ENCODE results near the gene RAB3GAP1. TPM values are rescaled to one million over a fixed set of nuclear protein-coding genes. Genes with fewer than 3 reads are reported as not detected.

RAB3GAP1 gene
- total RNA-seq, 1 experiment from 2014 or later, result 32.0 TPM

GRCh38 chr2:135063210-135063609, 11.1 kb downstream of the RAB3GAP1 start:
- H3K79me2 ChIP-seq (ENCODE audit: insufficient read depth, low read length), result peaks cover 4% of the 10 kb centered on the region; the same call in 1 of the 2 replicates
- no peak overlapping the region for H3K27ac ChIP-seq (ENCODE audit: insufficient read length, low read depth, low read length)
- no peak overlapping the region for H2AK5ac ChIP-seq (ENCODE audit: insufficient read length, low read length)
- no peaks in the 10 kb centered on the region for H3K9me3 ChIP-seq (ENCODE audit: control insufficient read depth, low read depth, low read length)
- no peak overlapping the region for H3K18ac ChIP-seq (ENCODE audit: insufficient read length, low read depth, low read length)
- no peak for DNase-seq
- no peak overlapping the region for H4K91ac ChIP-seq (ENCODE audit: insufficient read length, low read depth, low read length)
- H3K27ac Mint-ChIP-seq, result peak overlapping the region in 1 of 3 experiments; percentile 18; a peak in 1 of 7 replicates
- no peaks in the 10 kb centered on the region for H3K27me3 Mint-ChIP-seq (ENCODE audit: low read depth)
- H3K23ac ChIP-seq (ENCODE audit: insufficient read length, low read depth, low read length), result no peak overlapping the region
- H3K9ac ChIP-seq (ENCODE audit: extremely low read depth, insufficient read length, low read length), result no peak overlapping the region
- no peak overlapping the region for H3K4me2 ChIP-seq (ENCODE audit: insufficient read depth, insufficient read length, low read length)
- H2BK15ac ChIP-seq (ENCODE audit: low read depth, low read length), result no peak overlapping the region
- H4K5ac ChIP-seq (ENCODE audit: insufficient read length, low read depth, low read length), result no peak overlapping the region
- H3K4me1 ChIP-seq (ENCODE audit: insufficient read depth, low read length), result no peaks in the 10 kb centered on the region
- no peaks in the 10 kb centered on the region for H4K20me1 ChIP-seq (ENCODE audit: control insufficient read depth, insufficient read depth, insufficient read length)
- no peak overlapping the region for H2AFZ ChIP-seq (ENCODE audit: low read length)
- peaks cover 0 to 10% of the 10 kb centered on the region in 2 experiments; a peak in 2 of 5 replicates for H3K9me3 Mint-ChIP-seq
- no peaks in the 10 kb centered on the region for H3K23me2 ChIP-seq (ENCODE audit: insufficient read length, low read depth, low read length, poor library complexity, severe bottlenecking)
- no peak overlapping the region for H2BK5ac ChIP-seq (ENCODE audit: insufficient read length, low read length)
- H3K79me1 ChIP-seq (ENCODE audit: insufficient read depth, low read depth, low read length, poor library complexity, severe bottlenecking), result peaks cover 3% of the 10 kb centered on the region
- no peak overlapping the region for H3K14ac ChIP-seq (ENCODE audit: insufficient read depth, low read length)
- no peak overlapping the region for H2BK12ac ChIP-seq (ENCODE audit: insufficient read length, low read depth, low read length)
- no peak overlapping the region for H2BK120ac ChIP-seq (ENCODE audit: low read depth, low read length, poor library complexity, severe bottlenecking)
- no peaks in the 10 kb centered on the region for H3K4me1 Mint-ChIP-seq
- no peak overlapping the region for H3K4ac ChIP-seq (ENCODE audit: low read depth, low read length)
- H2BK20ac ChIP-seq (ENCODE audit: low read depth, low read length, poor library complexity, severe bottlenecking), result no peak overlapping the region
- TF ChIP-seq CTCF (conservative IDR thresholded peaks at IDR 0.05), result no peak
- WGBS (ENCODE audit: extremely low coverage, insufficient read length, low lambda C conversion rate), result no CpG with 5 or more reads among the region's 1 CpG
- H3T11ph ChIP-seq (ENCODE audit: low read length), result no peak overlapping the region
- no peak overlapping the region for H3K4me3 Mint-ChIP-seq
- no peak overlapping the region for H3K56ac ChIP-seq (ENCODE audit: insufficient read length, low read depth, low read length)
- H3K27me3 ChIP-seq (ENCODE audit: insufficient read depth, low read length), result no peaks in the 10 kb centered on the region
- no peak overlapping the region for H4K8ac ChIP-seq (replicated peaks; ENCODE audit: insufficient read length, low read depth, low read length)
- peaks cover 19 to 47% (median 38%) of the 10 kb centered on the region in 3 experiments for H3K36me3 Mint-ChIP-seq (ENCODE audit: insufficient read depth in 1 of 3, low read depth in 3 of 3)

Measured in H9 (cell line).